ENCODE measurements around the gene DISP1. TPM values are rescaled to one million over a fixed set of nuclear protein-coding genes. Genes with fewer than 3 reads are reported as not detected.
"Not testable (repeated sequence)": the region's sequence is repeated elsewhere in the genome, so short reads cannot be mapped to it uniquely, and the experiment has no call there.

The DISP1 gene
- polyA plus RNA-seq, 4 donors = 14.5 to 15.3 (median 15.0) TPM

- DNase-seq (ENCODE audit: low read depth in 4 of 4, low spot score in 3 of 4) = no peak
Observed at GRCh38 chr1:222845763-222846162, 30.9 kb downstream of the DISP1 start.

- not testable (repeated sequence) for DNase-seq (ENCODE audit: low read depth in 4 of 4, low spot score in 3 of 4)
Observed at GRCh38 chr1:222850550-222850949, 35.7 kb downstream of the DISP1 start.

DNA sequence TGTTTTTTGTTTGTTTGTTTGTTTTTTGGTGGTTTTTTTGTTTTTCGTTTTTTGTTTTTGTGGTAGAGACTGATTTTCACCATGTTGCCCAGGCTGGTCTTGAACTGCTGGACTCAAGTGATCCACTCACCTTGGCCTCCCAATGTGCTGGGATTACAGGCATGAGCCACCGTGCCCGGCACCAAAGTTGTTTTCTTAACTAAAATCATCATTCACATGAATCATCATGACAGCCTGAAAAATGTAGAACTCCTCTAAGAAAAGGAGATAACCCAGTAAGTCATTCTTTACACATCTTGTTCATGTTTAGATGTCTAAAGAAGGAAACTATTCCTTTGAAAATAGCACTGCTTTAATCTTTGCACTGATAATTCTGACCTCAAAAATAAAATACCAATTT is 37.5 kb downstream of the DISP1 start:
- DNase-seq (ENCODE audit: low read depth in 4 of 4, low spot score in 3 of 4) = no peak

DNA sequence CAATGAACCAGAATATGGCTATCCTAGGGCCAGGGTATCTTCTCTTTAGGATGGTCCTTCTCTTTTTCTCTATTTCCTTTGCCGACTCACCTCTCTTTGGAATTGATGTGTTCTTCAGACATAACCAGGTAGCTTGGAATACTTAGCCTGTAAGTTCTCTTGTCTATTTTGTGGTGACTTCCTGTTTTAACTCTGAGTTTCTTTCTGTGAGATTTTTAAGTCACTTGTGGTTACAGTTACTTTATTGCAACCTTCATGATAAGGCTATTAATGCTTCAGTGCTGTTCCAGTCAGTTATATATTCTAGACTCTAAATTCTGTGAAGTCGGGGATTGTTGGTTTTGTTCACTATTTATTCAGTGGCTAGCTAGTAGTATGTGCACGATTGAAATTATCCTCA is 46.2 kb downstream of the DISP1 start:
- DNase-seq (ENCODE audit: low read depth in 4 of 4, low spot score in 3 of 4) = no peak

Other genes with a start within 250 kb of the DISP1 start
- 10 to 100 TPM; 14.7 to 19.2 (median 16.0) TPM for gene TAF1A, start 225.1 kb upstream of the DISP1 start, polyA plus RNA-seq (ENCODE audit: insufficient read length in 4 of 4)
- gene MIA3, start 196.9 kb upstream of the DISP1 start, polyA plus RNA-seq (ENCODE audit: insufficient read length in 4 of 4) = 10 to 100 TPM; 68.6 to 84.0 (median 72.2) TPM
- 10 to 100 TPM; 57.7 to 93.3 (median 82.9) TPM for gene AIDA, start 102.5 kb upstream of the DISP1 start, polyA plus RNA-seq (ENCODE audit: insufficient read length in 4 of 4)
- 10 to 100 TPM; 30.5 to 47.9 (median 45.3) TPM for gene BROX, start 102.5 kb upstream of the DISP1 start, polyA plus RNA-seq (ENCODE audit: insufficient read length in 4 of 4)
- gene FAM177B, start 77.8 kb upstream of the DISP1 start, polyA plus RNA-seq (ENCODE audit: insufficient read length in 4 of 4) = under 1 TPM; 0.13 to 0.27 (median 0.23) TPM

Data from left renal pelvis (tissue), 4 donors.